B cell (primary cell): Measurements from ENCODE around the gene SPSB3. TPM values are rescaled to one million over a fixed set of nuclear protein-coding genes. Genes with fewer than 3 reads are reported as not detected.

Experiments used
- ATAC-seq: fragments of 200-7000 bp; cut with Tn5 transposase; one replicate; pipeline ENCODE4 v1.10.0; 2021; ENCODE audit warnings: low read depth, mild to moderate bottlenecking, moderate number of reproducible peaks, moderate library complexity
- CTCF ChIA-PET: fragments of 350-600 bp; sonication (Branson Sonifier 250); formaldehyde crosslinking; loops from one replicate; lab custom pipeline; 2021; ENCODE audit warnings: antibody characterized with exemption, inconsistent platforms; lab: Charles Lee
- POLR2A ChIA-PET: fragments of 350-600 bp; sonication (Branson Sonifier 250); formaldehyde crosslinking; loops from one replicate; lab custom pipeline; 2021; ENCODE audit warnings: antibody characterized with exemption; lab: Charles Lee
- DNase-seq: peaks from one replicate; pipeline ENCODE4 v3.0.0; 2013
- H2AFZ ChIP-seq: 2 replicates; pipeline ENCODE4 v1.6.1; 2012; ENCODE audit warnings: mild to moderate bottlenecking, low read depth, low read length; ENCODE audit not compliant: insufficient read depth, poor library complexity, severe bottlenecking
- H3K27ac ChIP-seq, 2 donors: 1 replicate in 1 of 2; 2 replicates in 1 of 2; pipeline ENCODE4 v1.5.1; 2012 to 2013; ENCODE audit warnings: low read length in 2 of 2, mild to moderate bottlenecking in 2 of 2, moderate library complexity in 1 of 2
- H3K27me3 ChIP-seq, 4 experiments: fragments of 200-600 bp in 1 of 4; sonication (generic) in 1 of 4; replicated peaks in 1 of 4; 1 replicate in 2 of 4; 2 replicates in 2 of 4; pipeline versions ENCODE4 v1.6.1 to v1.7.0; 2013 to 2016; ENCODE audit warnings: low read length in 3 of 4, mild to moderate bottlenecking in 2 of 4, mixed read lengths in 1 of 4, moderate library complexity in 1 of 4; ENCODE audit not compliant: insufficient read depth in 4 of 4, control insufficient read depth in 3 of 4; ENCODE audit errors: control extremely low read depth in 1 of 4
- H3K36me3 ChIP-seq, 2 experiments: replicated peaks in 1 of 2; 1 replicate in 1 of 2; 2 replicates in 1 of 2; pipeline versions ENCODE4 v1.6.1 to v1.7.1; 2013; ENCODE audit warnings: low read length in 1 of 2; ENCODE audit not compliant: insufficient read depth in 2 of 2, control insufficient read depth in 1 of 2; ENCODE audit errors: control extremely low read depth in 1 of 2, extremely low read depth in 1 of 2
- H3K4me1 ChIP-seq, 2 donors: fragments of 200-600 bp in 1 of 2; sonication (generic) in 1 of 2; 1 replicate in 1 of 2; 2 replicates in 1 of 2; pipeline versions ENCODE4 v1.5.1 to v1.6.1; 2013 to 2017; ENCODE audit warnings: low read length in 2 of 2; ENCODE audit not compliant: control insufficient read depth in 2 of 2, insufficient read depth in 2 of 2
- H3K4me2 ChIP-seq: replicated peaks from 2 replicates; pipeline ENCODE3; 2012; ENCODE audit warnings: mild to moderate bottlenecking, low read depth, low read length; ENCODE audit not compliant: poor library complexity, severe bottlenecking
- H3K4me3 ChIP-seq, 5 experiments: fragments of 200-600 bp in 1 of 5; sonication (generic) in 1 of 5; 1 replicate in 3 of 5; 2 replicates in 2 of 5; pipeline versions ENCODE4 v1.5.1 to v1.7.0; 2011 to 2016; ENCODE audit warnings: low read length in 4 of 5, mild to moderate bottlenecking in 4 of 5, low read depth in 2 of 5, control low read depth in 1 of 5, moderate library complexity in 1 of 5; ENCODE audit not compliant: insufficient read depth in 1 of 5; ENCODE audit errors: control extremely low read depth in 1 of 5, extremely low read depth in 1 of 5
- H3K79me2 ChIP-seq: fragments of 200-600 bp; sonication (generic); one replicate; pipeline ENCODE4 v1.6.0; 2016; ENCODE audit warnings: low read length; ENCODE audit not compliant: control insufficient read depth, insufficient read depth
- H3K9ac ChIP-seq: fragments of 200-600 bp; sonication (generic); 2 replicates; pipeline ENCODE4 v1.6.1; 2017; ENCODE audit warnings: mild to moderate bottlenecking, low read length, moderate library complexity
- H3K9me3 ChIP-seq, 3 donors: one replicate each; pipeline versions ENCODE4 v1.6.1 to v1.7.1; 2013; ENCODE audit warnings: low read length in 2 of 3; ENCODE audit not compliant: control insufficient read depth in 2 of 3, insufficient read depth in 1 of 3; ENCODE audit errors: control extremely low read depth in 1 of 3
- H4K20me1 ChIP-seq: 2 replicates; pipeline ENCODE4 v1.6.0; 2012; ENCODE audit warnings: mild to moderate bottlenecking, low read length; ENCODE audit not compliant: insufficient read depth, control insufficient read depth, poor library complexity, severe bottlenecking
- H3K27ac Mint-ChIP-seq: one replicate; pipeline ENCODE4 v1.8.0; 2021; ENCODE audit warnings: mixed read lengths
- H3K27me3 Mint-ChIP-seq: one replicate; pipeline ENCODE4 v1.8.0; 2021; ENCODE audit warnings: mixed read lengths
- H3K4me1 Mint-ChIP-seq: one replicate; pipeline ENCODE4 v1.8.0; 2021; ENCODE audit warnings: mixed read lengths
- H3K4me3 Mint-ChIP-seq: one replicate; pipeline ENCODE4 v1.8.0; 2021; ENCODE audit warnings: mixed read lengths
- H3K9me3 Mint-ChIP-seq: one replicate; pipeline ENCODE4 v1.8.0; 2022; ENCODE audit warnings: mixed read lengths; ENCODE audit not compliant: insufficient read depth
- EZH2 ChIP-seq: IDR thresholded peaks from 2 replicates; pipeline ENCODE4 v1.6.1; 2012; ENCODE audit warnings: borderline replicate concordance, low read depth, mild to moderate bottlenecking, moderate library complexity, low read length; ENCODE audit not compliant: insufficient read depth, poor library complexity, severe bottlenecking
- WGBS: methylation state at CpG from one replicate; pipeline ENCODE4 v1.1.5; 2013; ENCODE audit warnings: missing lambda C conversion rate; ENCODE audit not compliant: insufficient coverage; 5-methylcytosine and 5-hydroxymethylcytosine counted together
- intact Hi-C: fragments of 100-400 bp; cut with micrococcal nuclease; formaldehyde crosslinking; loops from one replicate; pipeline ENCODE4 v1.10.0; 2022
- polyA plus RNA-seq: library from polyadenylated mRNA; depleted of rRNA; stranded (reverse); fragments of >200 nt; gene quantifications from 2 replicates; pipeline ENCODE4 v1.2.3, GENCODE V29; 2012
- total RNA-seq, 2 donors: library from RNA; stranded (reverse); fragments of 120-200 nt in 1 of 2; gene quantifications; 1 replicate in 1 of 2; 2 replicates in 1 of 2; pipeline versions ENCODE4 v1.2.3 to v1.2.4, GENCODE V29; 2013 to 2022
- TF ChIP-seq, protein P1 (sequence below): fragments of 200-600 bp; IDR thresholded peaks from one replicate; pipeline ENCODE4 v1.8.0; 2022; ENCODE audit warnings: antibody characterized with exemption, mild to moderate bottlenecking

SPSB3 gene
- total and polyA plus RNA-seq, 2 donors (not counting 1 experiment from before 2014, with no cell fraction given): 91.2 to 264 TPM

DNA sequence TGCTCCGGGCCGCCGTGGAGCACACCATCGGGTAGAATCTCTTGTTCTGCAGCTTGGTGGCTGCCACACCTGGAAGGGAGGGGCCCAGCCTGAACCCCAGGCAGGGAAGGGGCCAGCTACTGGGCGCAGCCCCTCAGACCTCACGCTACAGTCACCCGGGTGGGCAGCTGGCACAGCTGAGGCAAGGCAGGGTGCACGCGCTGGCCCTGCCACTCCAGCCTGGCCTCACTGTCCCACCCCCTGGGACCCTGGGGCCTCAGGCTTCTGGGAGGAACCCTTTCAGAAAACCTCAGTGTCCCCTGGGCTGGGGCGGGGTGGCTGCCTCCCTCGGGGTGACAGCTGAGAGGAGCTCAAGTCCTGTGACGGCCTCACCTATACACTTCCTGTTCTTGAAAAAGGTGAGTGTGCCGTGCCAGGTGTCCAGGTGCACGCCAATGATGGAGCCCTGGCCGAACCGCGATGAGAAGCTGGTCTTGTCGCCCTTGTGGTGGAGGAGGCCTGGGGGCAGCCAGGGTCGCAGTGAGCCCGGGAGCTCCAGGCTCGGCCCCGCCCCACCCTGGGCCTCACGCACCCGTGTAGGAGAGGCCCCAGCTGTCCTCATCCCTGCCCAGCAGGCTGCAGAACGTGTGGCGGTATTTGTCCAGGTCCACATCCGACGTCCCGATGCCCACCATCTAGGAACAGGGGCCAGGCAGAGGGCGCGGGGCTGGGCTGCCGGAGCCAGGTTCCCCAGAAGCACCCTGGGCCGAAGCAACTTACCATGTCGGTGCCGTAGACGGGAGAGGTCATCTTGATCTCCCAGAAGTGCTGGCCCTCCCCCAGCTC, 4.8 kb downstream of the SPSB3 start:
- Histone ChIP-seq H3K4me3 (no peak overlapping the region), H3K79me2 (peaks cover 53% of the 10 kb centered on the region), H3K4me1 (peaks cover 21 to 37% of the 10 kb centered on the region in 2 donors), H4K20me1 (peaks cover 73% of the 10 kb centered on the region), H3K9me3 (no peaks in the 10 kb centered on the region), H2AFZ (no peak overlapping the region), H3K9ac (no peak overlapping the region), H3K4me2 (no peak overlapping the region), H3K36me3 (peaks cover 0 to 29% of the 10 kb centered on the region in 2 experiments), H3K27ac (no peak overlapping the region), H3K27me3 (no peaks in the 10 kb centered on the region)
- H3K4me3 Mint-ChIP-seq: no peak overlapping the region
- TF ChIP-seq EZH2: no peak
- TF ChIP-seq, protein P1, sequence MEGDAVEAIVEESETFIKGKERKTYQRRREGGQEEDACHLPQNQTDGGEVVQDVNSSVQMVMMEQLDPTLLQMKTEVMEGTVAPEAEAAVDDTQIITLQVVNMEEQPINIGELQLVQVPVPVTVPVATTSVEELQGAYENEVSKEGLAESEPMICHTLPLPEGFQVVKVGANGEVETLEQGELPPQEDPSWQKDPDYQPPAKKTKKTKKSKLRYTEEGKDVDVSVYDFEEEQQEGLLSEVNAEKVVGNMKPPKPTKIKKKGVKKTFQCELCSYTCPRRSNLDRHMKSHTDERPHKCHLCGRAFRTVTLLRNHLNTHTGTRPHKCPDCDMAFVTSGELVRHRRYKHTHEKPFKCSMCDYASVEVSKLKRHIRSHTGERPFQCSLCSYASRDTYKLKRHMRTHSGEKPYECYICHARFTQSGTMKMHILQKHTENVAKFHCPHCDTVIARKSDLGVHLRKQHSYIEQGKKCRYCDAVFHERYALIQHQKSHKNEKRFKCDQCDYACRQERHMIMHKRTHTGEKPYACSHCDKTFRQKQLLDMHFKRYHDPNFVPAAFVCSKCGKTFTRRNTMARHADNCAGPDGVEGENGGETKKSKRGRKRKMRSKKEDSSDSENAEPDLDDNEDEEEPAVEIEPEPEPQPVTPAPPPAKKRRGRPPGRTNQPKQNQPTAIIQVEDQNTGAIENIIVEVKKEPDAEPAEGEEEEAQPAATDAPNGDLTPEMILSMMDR: no peak
- H3K27me3 Mint-ChIP-seq: no peaks in the 10 kb centered on the region
- peaks cover 26% of the 10 kb centered on the region for H3K4me1 Mint-ChIP-seq
- H3K27ac Mint-ChIP-seq: no peak overlapping the region
- CTCF ChIA-PET: no interaction called here
- ATAC-seq (no peak), DNase-seq (no peak)
- POLR2A ChIA-PET: no interaction called here
- WGBS: 82% methylated on average over 36 of the region's 36 CpGs
- intact Hi-C loops: no loop called here
- no peaks in the 10 kb centered on the region for H3K9me3 Mint-ChIP-seq

DNA sequence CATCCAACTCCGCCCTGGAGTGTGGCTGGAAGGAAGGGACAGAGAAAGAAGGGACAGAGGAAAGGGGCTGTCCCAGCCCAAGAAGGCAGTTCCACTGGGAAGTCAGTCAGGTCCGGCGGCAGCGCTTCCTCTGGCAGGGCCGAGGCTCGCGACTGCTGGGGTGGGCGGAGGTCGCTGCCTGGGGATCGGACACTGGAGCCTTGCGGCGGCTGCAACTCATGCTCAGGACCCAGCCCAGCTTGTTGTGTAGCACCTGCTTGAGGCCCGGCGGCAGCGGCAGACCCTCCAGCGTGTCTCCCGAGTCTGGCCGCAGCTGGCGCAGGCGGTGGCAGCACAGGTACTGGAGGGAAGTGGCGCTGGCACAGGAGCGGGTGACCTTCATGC, 5.4 kb downstream of the SPSB3 start:
- Histone ChIP-seq H4K20me1 (peaks cover 79% of the 10 kb centered on the region), H3K27ac (no peak overlapping the region), H2AFZ (no peak overlapping the region), H3K4me2 (no peak overlapping the region), H3K4me1 (peaks cover 24 to 42% of the 10 kb centered on the region in 2 donors), H3K9me3 (no peaks in the 10 kb centered on the region), H3K79me2 (peaks cover 55% of the 10 kb centered on the region), H3K27me3 (no peaks in the 10 kb centered on the region), H3K4me3 (no peak overlapping the region), H3K36me3 (peaks cover 0 to 29% of the 10 kb centered on the region in 2 experiments), H3K9ac (no peak overlapping the region)
- intact Hi-C loops: no loop called here
- POLR2A ChIA-PET: no interaction called here
- no peak for TF ChIP-seq EZH2
- TF ChIP-seq, protein P1: no peak
- H3K27me3 Mint-ChIP-seq: no peaks in the 10 kb centered on the region
- no peak overlapping the region for H3K4me3 Mint-ChIP-seq
- DNase-seq (no peak), ATAC-seq (no peak)
- 97% methylated on average over 22 of the region's 22 CpGs for WGBS
- H3K27ac Mint-ChIP-seq: peak overlapping the region; percentile 32
- CTCF ChIA-PET: interaction anchor here (0.6 kb wide), 1 partner anchor 76 kb away, joined by 3 read pairs; no protein-coding TSS in a partner anchor
- H3K9me3 Mint-ChIP-seq: no peaks in the 10 kb centered on the region
- H3K4me1 Mint-ChIP-seq: peaks cover 30% of the 10 kb centered on the region
